Measurements from ENCODE around the gene DPRX.

DPRX gene

GRCh38 chr19:53644061-53644816 is 12.4 kb downstream of the DPRX start:
- no peak for TF ChIP-seq CTCF (IDR thresholded peaks at IDR 0.05; ENCODE audit: low read depth, low read length, missing control alignments)
- DNase-seq (ENCODE audit: low read depth): no peak
- H3K4me3 ChIP-seq (ENCODE audit: low read depth, low read length): no peak overlapping the region

GRCh38 chr19:53646144-53646543 is 14.3 kb downstream of the DPRX start:
- no peak for TF ChIP-seq CTCF (IDR thresholded peaks at IDR 0.05; ENCODE audit: low read depth, low read length, missing control alignments)
- DNase-seq (ENCODE audit: low read depth): no peak

GRCh38 chr19:53647350-53647749 is 15.6 kb downstream of the DPRX start:
- TF ChIP-seq CTCF (IDR thresholded peaks at IDR 0.05; ENCODE audit: low read depth, low read length, missing control alignments): no peak
- no peak overlapping the region for H3K4me3 ChIP-seq (ENCODE audit: low read depth, low read length)
- DNase-seq (ENCODE audit: low read depth): no peak

More at GRCh38 chr19:53646144-53646543, 14.3 kb downstream of the DPRX start:
- H3K4me3 ChIP-seq (ENCODE audit: low read depth, low read length): no peak overlapping the region

- no peak for DNase-seq (ENCODE audit: low read depth)
- H3K4me3 ChIP-seq (ENCODE audit: low read depth, low read length): no peak overlapping the region
- no peak for TF ChIP-seq CTCF (IDR thresholded peaks at IDR 0.05; ENCODE audit: low read depth, low read length, missing control alignments)
These were observed 16.0 kb downstream of the DPRX start for GRCh38 chr19:53647792-53648191.

- no peak for TF ChIP-seq CTCF (IDR thresholded peaks at IDR 0.05; ENCODE audit: low read depth, low read length, missing control alignments)
- no peak overlapping the region for H3K4me3 ChIP-seq (ENCODE audit: low read depth, low read length)
- DNase-seq (ENCODE audit: low read depth): no peak
These were observed 18.2 kb downstream of the DPRX start for GRCh38 chr19:53649746-53650593.

GRCh38 chr19:53652476-53652875 is 20.7 kb downstream of the DPRX start:
- no peak for TF ChIP-seq CTCF (IDR thresholded peaks at IDR 0.05; ENCODE audit: low read depth, low read length, missing control alignments)
- DNase-seq (ENCODE audit: low read depth): no peak
- H3K4me3 ChIP-seq (ENCODE audit: low read depth, low read length): no peak overlapping the region
